ENCODE data around the gene PHF10. TPM values are rescaled to one million over a fixed set of nuclear protein-coding genes. Genes with fewer than 3 reads are reported as not detected.

PHF10 gene
- total RNA-seq, 2 donors from 2014 or later = 33.0 to 62.0 TPM

- no peak for DNase-seq (ENCODE audit: low spot score)
- Mint-ChIP-seq H3K4me3 (no peak overlapping the region), H3K27me3 (no peaks in the 10 kb centered on the region), H3K36me3 (peaks cover 12% of the 10 kb centered on the region), H3K27ac (no peak overlapping the region), H3K4me1 (ENCODE audit: low read depth in 2 of 2) (peaks cover 0 to 2% of the 10 kb centered on the region in 2 donors), H3K9me3 (no peaks in the 10 kb centered on the region)
- no peak for ATAC-seq
Observed at GRCh38 chr6:169659820-169660610, 64.3 kb downstream of the PHF10 start.

- peaks cover 4% of the 10 kb centered on the region for H3K36me3 Mint-ChIP-seq
- H3K9me3 Mint-ChIP-seq = no peaks in the 10 kb centered on the region
- ATAC-seq = no peak
- no peak overlapping the region for H3K4me3 Mint-ChIP-seq
- H3K27ac Mint-ChIP-seq = no peak overlapping the region
- no peaks in the 10 kb centered on the region for H3K27me3 Mint-ChIP-seq
- DNase-seq (ENCODE audit: low spot score) = no peak
- H3K4me1 Mint-ChIP-seq (ENCODE audit: low read depth in 2 of 2) = peaks cover 0 to 8% of the 10 kb centered on the region in 2 donors
Observed at GRCh38 chr6:169657284-169657610, 67.1 kb downstream of the PHF10 start.

- ATAC-seq (no peak), DNase-seq (ENCODE audit: low spot score) (no peak)
- Mint-ChIP-seq H3K4me3 (no peak overlapping the region), H3K27me3 (no peaks in the 10 kb centered on the region), H3K36me3 (peaks cover 4% of the 10 kb centered on the region), H3K27ac (no peak overlapping the region), H3K9me3 (no peaks in the 10 kb centered on the region), H3K4me1 (ENCODE audit: low read depth in 2 of 2) (peaks cover 0 to 8% of the 10 kb centered on the region in 2 donors)
Observed at GRCh38 chr6:169656546-169657283, 67.6 kb downstream of the PHF10 start.

- ATAC-seq (peak; percentile 94 to 96), DNase-seq (ENCODE audit: low spot score) (peak; percentile 71)
- Mint-ChIP-seq H3K36me3 (peaks cover 4% of the 10 kb centered on the region), H3K4me3 (peak overlapping the region; percentile 87), H3K27ac (peak overlapping the region; percentile 48 to 87), H3K9me3 (no peaks in the 10 kb centered on the region), H3K27me3 (no peaks in the 10 kb centered on the region), H3K4me1 (ENCODE audit: low read depth in 2 of 2) (peaks cover 0 to 8% of the 10 kb centered on the region in 2 donors)
Observed at GRCh38 chr6:169654598-169655391, 69.5 kb downstream of the PHF10 start.

Other genes starting within 250 kb of the PHF10 start
- gene WDR27, start 22.5 kb downstream of the PHF10 start, total RNA-seq = 10 to 100 TPM; 19.6 to 59.1 TPM
- gene C6orf120, start 22.4 kb downstream of the PHF10 start, total RNA-seq = 10 to 100 TPM; 18.8 to 20.0 TPM
- 1 to 10 TPM; 1.5 to 2.6 TPM for gene DYNLT2, start 27.1 kb upstream of the PHF10 start, total RNA-seq
- gene ERMARD, start 27.1 kb upstream of the PHF10 start, total RNA-seq = 10 to 100 TPM; 22.4 to 39.8 TPM